OCI-LY3 (cell line): ENCODE data around the gene MYO5A.
A peak's percentile ranks its signal among the peaks of the same experiment; 100 is the strongest.
"Not testable (repeated sequence)": the region's sequence is repeated elsewhere in the genome, so short reads cannot be mapped to it uniquely, and the experiment has no call there.

Experiments
- H2AFZ ChIP-seq: fragments of 200-600, 300-600 bp; shearing (Covaris generic); 2 replicates; pipeline ENCODE4 v1.6.0; 2014; ENCODE audit warnings: antibody characterized with exemption, low read depth, low read length
- H3K27ac ChIP-seq: fragments of 200-600, 300-600 bp; sonication (generic); 2 replicates; pipeline ENCODE4 v1.5.1; 2014; ENCODE audit warnings: mild to moderate bottlenecking, low read length, moderate library complexity, mixed read lengths
- H3K27me3 ChIP-seq: fragments of 200-600, 300-600 bp; sonication (generic); 2 replicates; pipeline ENCODE4 v1.6.1; 2014; ENCODE audit warnings: low read depth, low read length, mixed read lengths
- H3K36me3 ChIP-seq: fragments of 200-600, 300-600 bp; sonication (generic); replicated peaks from 2 replicates; pipeline ENCODE3; 2014; ENCODE audit warnings: low read depth, low read length, mixed read lengths
- H3K4me1 ChIP-seq: fragments of 300-600, 200-600 bp; sonication (generic); 2 replicates; pipeline ENCODE4 v1.6.1; 2014; ENCODE audit warnings: low read length, mixed read lengths
- H3K4me2 ChIP-seq: fragments of 200-600, 300-600 bp; sonication (generic); 2 replicates; pipeline ENCODE4 v1.6.1; 2014; ENCODE audit warnings: low read length, mixed read lengths
- H3K4me3 ChIP-seq: fragments of 300-600, 200-600 bp; sonication (generic); 2 replicates; pipeline ENCODE4 v1.5.1; 2014; ENCODE audit warnings: antibody characterized with exemption, mild to moderate bottlenecking, low read length, moderate library complexity
- H3K79me2 ChIP-seq: fragments of 300-600, 200-600 bp; shearing (Covaris generic); 2 replicates; pipeline ENCODE4 v1.6.1; 2014; ENCODE audit warnings: mild to moderate bottlenecking, low read length, mixed read lengths
- H3K9ac ChIP-seq: fragments of 300-600, 200-600 bp; shearing (Covaris generic); 2 replicates; pipeline ENCODE4 v1.6.0; 2014; ENCODE audit warnings: mild to moderate bottlenecking, low read length, moderate library complexity
- H3K9me3 ChIP-seq: fragments of 200-600, 300-600 bp; shearing (Covaris generic); 2 replicates; pipeline ENCODE4 v1.6.1; 2014; ENCODE audit warnings: low read length, mixed read lengths; ENCODE audit not compliant: insufficient read depth
- H4K20me1 ChIP-seq: fragments of 200-600, 300-600 bp; sonication (generic); 2 replicates; pipeline ENCODE4 v1.6.1; 2016; ENCODE audit warnings: low read length, mixed read lengths; ENCODE audit not compliant: insufficient read depth
- CTCF ChIP-seq: fragments of 200-600, 300-600 bp; sonication (generic); IDR thresholded peaks from 2 replicates; pipeline ENCODE4 v1.5.1; 2014; ENCODE audit warnings: antibody characterized with exemption, low read length, low read depth
- EZH2phosphoT487 ChIP-seq: fragments of 200-600 bp; shearing (Covaris generic); IDR thresholded peaks from 2 replicates; pipeline ENCODE4 v1.6.1; 2018; ENCODE audit warnings: antibody characterized with exemption, mixed run types, low read depth

Gene MYO5A

GRCh38 chr15:52528564-52529340 lies at the start of gene MYO5A:
Gene MYO5A, minus strand, starts transcription at chr15:52528880. Its CDS starts 74 bp downstream, at chr15:52528806.
- no peak for TF ChIP-seq EZH2phosphoT487
- no peak for TF ChIP-seq CTCF
- peak within 1 kb of the TSS; percentile 95 for H3K9ac ChIP-seq
- peak within 1 kb of the TSS; percentile 92 for H3K4me2 ChIP-seq
- peaks cover 19% of the 10 kb centered on the region for H3K4me1 ChIP-seq
- H3K27ac ChIP-seq, result peak within 1 kb of the TSS; percentile 52
- H2AFZ ChIP-seq, result peak within 1 kb of the TSS; percentile 93
- H3K36me3 ChIP-seq, result no peaks in the 10 kb centered on the region
- no peaks in the 10 kb centered on the region for H3K27me3 ChIP-seq
- peaks cover 60% of the 10 kb centered on the region for H3K79me2 ChIP-seq
- H4K20me1 ChIP-seq, result peaks cover 27% of the 10 kb centered on the region
- H3K9me3 ChIP-seq, result no peaks in the 10 kb centered on the region
- H3K4me3 ChIP-seq, result peak within 1 kb of the TSS; percentile 99

GRCh38 chr15:52576692-52577091 lies 48.0 kb upstream of the MYO5A start:
- H3K4me2 ChIP-seq, result no peak overlapping the region
- no peaks in the 10 kb centered on the region for H4K20me1 ChIP-seq

GRCh38 chr15:52575573-52575972 lies 46.9 kb upstream of the MYO5A start:
- not testable (repeated sequence) for H3K9ac ChIP-seq, H3K4me3 ChIP-seq, H3K79me2 ChIP-seq, H3K27me3 ChIP-seq, H4K20me1 ChIP-seq, H3K27ac ChIP-seq, H3K4me1 ChIP-seq, H3K4me2 ChIP-seq, H3K36me3 ChIP-seq, H2AFZ ChIP-seq, H3K9me3 ChIP-seq

More at GRCh38 chr15:52576692-52577091, 48.0 kb upstream of the MYO5A start:
- no peaks in the 10 kb centered on the region for H3K27me3 ChIP-seq
- no peak overlapping the region for H3K9ac ChIP-seq
- no peak overlapping the region for H3K27ac ChIP-seq
- no peaks in the 10 kb centered on the region for H3K9me3 ChIP-seq
- no peak overlapping the region for H2AFZ ChIP-seq
- no peaks in the 10 kb centered on the region for H3K79me2 ChIP-seq
- H3K4me3 ChIP-seq, result no peak overlapping the region
- H3K36me3 ChIP-seq, result no peaks in the 10 kb centered on the region
- TF ChIP-seq CTCF, result no peak
- TF ChIP-seq EZH2phosphoT487, result no peak
- H3K4me1 ChIP-seq, result no peaks in the 10 kb centered on the region

- Histone ChIP-seq H4K20me1 (no peaks in the 10 kb centered on the region), H3K4me3 (no peak overlapping the region), H2AFZ (no peak overlapping the region), H3K79me2 (no peaks in the 10 kb centered on the region), H3K4me1 (no peaks in the 10 kb centered on the region), H3K27ac (no peak overlapping the region), H3K9me3 (no peaks in the 10 kb centered on the region), H3K4me2 (no peak overlapping the region), H3K36me3 (no peaks in the 10 kb centered on the region), H3K9ac (no peak overlapping the region), H3K27me3 (no peaks in the 10 kb centered on the region)
- TF ChIP-seq CTCF (no peak), EZH2phosphoT487 (no peak)
Observed at GRCh38 chr15:52575072-52575471, 46.4 kb upstream of the MYO5A start.

GRCh38 chr15:52574623-52575022 lies 45.9 kb upstream of the MYO5A start:
- not testable (repeated sequence) for H3K9me3 ChIP-seq, H3K4me1 ChIP-seq, H3K27ac ChIP-seq, H3K27me3 ChIP-seq, H3K36me3 ChIP-seq, H3K79me2 ChIP-seq, H3K4me2 ChIP-seq, H4K20me1 ChIP-seq, H3K4me3 ChIP-seq, H2AFZ ChIP-seq, H3K9ac ChIP-seq
